Measurements from ENCODE around the gene CHRNA4. TPM values are rescaled to one million over a fixed set of nuclear protein-coding genes. Genes with fewer than 3 reads are reported as not detected.

The CHRNA4 gene
- total and polyA plus RNA-seq, 2 of the 4 experiments (the other 2 are of a cell fraction), result not detected

- intact Hi-C loops (cut with micrococcal nuclease) (no loop called here), in situ Hi-C loops (cut with MboI; ENCODE audit: low sequenced_read_pairs) (no loop called here), dilution Hi-C loops (cut with HindIII; ENCODE audit: low sequenced_read_pairs, unreplicated experiment) (no loop called here)
- Histone ChIP-seq H4K20me1 (ENCODE audit: insufficient read depth, low read length) (peaks cover 5% of the 10 kb centered on the region; the same call in 1 of the 2 replicates), H2BK15ac (ENCODE audit: low read depth, low read length) (no peak overlapping the region), H3K56ac (ENCODE audit: extremely low read depth, insufficient read depth, low read length) (no peak overlapping the region), H3K4me3 (ENCODE audit: insufficient read depth, low read depth, low read length) (no peak overlapping the region), H3K36me3 (ENCODE audit: control insufficient read depth, insufficient read depth, low read length) (no peaks in the 10 kb centered on the region), H3K27me3 (ENCODE audit: control insufficient read depth, insufficient read depth, low read length) (peaks cover 22% of the 10 kb centered on the region; the same call in 1 of the 2 replicates), H4K91ac (ENCODE audit: insufficient read depth, low read depth, low read length) (no peak overlapping the region), H2BK20ac (ENCODE audit: low read depth, low read length) (no peak overlapping the region), H3K14ac (replicated peaks; ENCODE audit: low read depth, low read length) (no peak overlapping the region), H4K8ac (ENCODE audit: low read depth in 2 of 2, low read length in 2 of 2) (no peak overlapping the region), H2AK9ac (replicated peaks; ENCODE audit: low read depth, low read length, poor library complexity) (no peak overlapping the region), H3K23ac (ENCODE audit: low read depth, low read length) (no peak overlapping the region), H3K4ac (ENCODE audit: low read depth, low read length) (no peak overlapping the region), H3K79me1 (ENCODE audit: low read depth in 1 of 2, low read length in 2 of 2) (no peaks in the 10 kb centered on the region), H4K5ac (ENCODE audit: low read depth, low read length) (no peak overlapping the region), H2BK5ac (ENCODE audit: low read depth, low read length, poor library complexity, severe bottlenecking) (no peak overlapping the region), H2BK120ac (ENCODE audit: low read depth, low read length) (no peak overlapping the region), H3K4me2 (ENCODE audit: low read depth, low read length) (no peak overlapping the region), H2AFZ (replicated peaks; ENCODE audit: low read length, poor library complexity) (no peak overlapping the region), H3K9me1 (ENCODE audit: insufficient read depth, low read length) (no peaks in the 10 kb centered on the region), H3K9ac (ENCODE audit: low read depth, low read length) (no peak overlapping the region), H3K27ac (ENCODE audit: insufficient read depth, low read length) (no peak overlapping the region), H3K18ac (ENCODE audit: low read depth, low read length) (no peak overlapping the region), H3K9me3 (ENCODE audit: control insufficient read depth, insufficient read depth, low read length) (no peaks in the 10 kb centered on the region), H3K4me1 (ENCODE audit: control insufficient read depth, insufficient read depth, low read length) (peaks cover 6% of the 10 kb centered on the region; the same call in 1 of the 2 replicates), H2AK5ac (ENCODE audit: low read depth, low read length) (no peak overlapping the region)
- TF ChIP-seq NFE2L2 (IDR thresholded peaks at IDR 0.05; ENCODE audit: low read depth, low read length) (no peak), SMC3 (IDR thresholded peaks at IDR 0.05; ENCODE audit: low read depth, low read length) (no peak), BHLHE40 (IDR thresholded peaks at IDR 0.05; ENCODE audit: low read depth, low read length) (no peak), RFX5 (IDR thresholded peaks at IDR 0.05; ENCODE audit: low read depth, low read length) (no peak), CHD1 (IDR thresholded peaks at IDR 0.05; ENCODE audit: low read depth, low read length) (no peak), MAZ (IDR thresholded peaks at IDR 0.05; ENCODE audit: borderline replicate concordance, low read depth, low read length) (no peak), ELK1 (IDR thresholded peaks at IDR 0.05; ENCODE audit: borderline replicate concordance, low read depth, low read length) (no peak), MXI1 (IDR thresholded peaks at IDR 0.05; ENCODE audit: borderline replicate concordance, low read depth, low read length) (no peak), POLR2A (IDR thresholded peaks at IDR 0.05; ENCODE audit: low read depth, low read length) (no peak), RCOR1 (IDR thresholded peaks at IDR 0.05; ENCODE audit: insufficient replicate concordance, low read length) (no peak), MAFK (IDR thresholded peaks at IDR 0.05; ENCODE audit: low read depth, low read length) (no peak)
- ChIA-PET CTCF (interaction anchor here (3.5 kb wide), 1 partner anchor 70 kb away, joined by 30 read pairs; no protein-coding TSS in a partner anchor), POLR2A (ENCODE audit: unreplicated experiment) (no interaction called here)
- 78% methylated on average over 15 of the region's 29 CpGs; no CpG with 5 or more reads in 1 of the 2 experiments for WGBS, 2 experiments (ENCODE audit: extremely low coverage in 2 of 2, insufficient read length in 1 of 2)
- DNase-seq, result no peak
- no TSS peak for BruUV-seq (replicated peaks)
- ATAC-seq (ENCODE audit: low read depth), result no peak
Measured at GRCh38 chr20:63311186-63311832, 49.8 kb downstream of the CHRNA4 start.
